Neural cell (in vitro differentiated cells): ENCODE results near the gene FABP6.

ENCODE experiments used
- CTCF ChIP-seq: fragments of 450-650 bp; IDR thresholded peaks from 2 replicates; pipeline ENCODE4 v1.5.1; 2014; ENCODE audit warnings: antibody characterized with exemption, mild to moderate bottlenecking, moderate library complexity; ENCODE audit not compliant: poor library complexity, severe bottlenecking
- EP300 ChIP-seq: fragments of 450-650 bp; conservative IDR thresholded peaks from 2 replicates; pipeline ENCODE4 v1.6.1; 2014; ENCODE audit warnings: antibody characterized with exemption, mild to moderate bottlenecking, moderate library complexity; ENCODE audit not compliant: poor library complexity, severe bottlenecking
- EZH2 ChIP-seq: fragments of 200-600, 300-800 bp; shearing (Covaris generic), sonication (generic); IDR thresholded peaks from 2 replicates; pipeline ENCODE4 v1.6.1; 2014; ENCODE audit warnings: antibody characterized with exemption, low read length, borderline replicate concordance, mild to moderate bottlenecking; ENCODE audit not compliant: insufficient read depth, poor library complexity, severe bottlenecking
- MXI1 ChIP-seq: fragments of 450-650 bp; conservative IDR thresholded peaks from 2 replicates; pipeline ENCODE4 v1.6.1; 2014; ENCODE audit warnings: antibody characterized with exemption, mild to moderate bottlenecking; ENCODE audit not compliant: poor library complexity, severe bottlenecking
- POLR2AphosphoS5 ChIP-seq: IDR thresholded peaks from 2 replicates; pipeline ENCODE4 v1.6.1; 2012
- RAD21 ChIP-seq: fragments of 450-650 bp; conservative IDR thresholded peaks from 2 replicates; pipeline ENCODE4 v1.6.1; 2014; ENCODE audit warnings: antibody characterized with exemption, mild to moderate bottlenecking, moderate library complexity
- SMC3 ChIP-seq: fragments of 450-650 bp; conservative IDR thresholded peaks from 2 replicates; pipeline ENCODE4 v1.6.1; 2014; ENCODE audit warnings: antibody characterized with exemption, mild to moderate bottlenecking, moderate library complexity; ENCODE audit not compliant: poor library complexity
- TAF1 ChIP-seq: IDR thresholded peaks from 2 replicates; pipeline ENCODE4 v1.6.1; 2012; ENCODE audit warnings: low read depth

GRCh38 chr5:160250826-160251225 is 21.5 kb downstream of the FABP6 start:
- TF ChIP-seq CTCF (no peak), TAF1 (no peak), MXI1 (no peak), SMC3 (no peak), EP300 (no peak), POLR2AphosphoS5 (no peak), RAD21 (no peak), EZH2 (no peak)
